ENCODE data around the gene RPAP3.

DNA sequence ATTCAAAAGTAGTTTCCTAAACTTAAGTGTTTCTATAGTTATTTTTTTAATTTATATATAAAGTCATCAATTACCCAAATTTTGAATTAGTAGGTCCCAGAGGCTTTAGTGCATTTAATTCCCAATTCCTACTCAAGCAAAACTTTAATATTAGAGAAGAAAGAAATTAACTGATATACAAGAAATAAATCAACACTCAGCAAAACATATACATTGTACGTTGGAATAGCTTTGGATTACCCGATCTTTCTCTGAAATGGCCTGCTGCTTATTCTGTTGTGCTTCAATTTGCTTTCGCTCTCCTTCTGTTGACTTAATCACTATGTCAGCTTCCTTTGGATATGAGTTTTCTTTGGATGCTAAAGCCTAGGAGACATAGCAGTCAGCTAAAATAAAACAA, 18.2 kb downstream of the RPAP3 start:
- TF ChIP-seq, protein P1, sequence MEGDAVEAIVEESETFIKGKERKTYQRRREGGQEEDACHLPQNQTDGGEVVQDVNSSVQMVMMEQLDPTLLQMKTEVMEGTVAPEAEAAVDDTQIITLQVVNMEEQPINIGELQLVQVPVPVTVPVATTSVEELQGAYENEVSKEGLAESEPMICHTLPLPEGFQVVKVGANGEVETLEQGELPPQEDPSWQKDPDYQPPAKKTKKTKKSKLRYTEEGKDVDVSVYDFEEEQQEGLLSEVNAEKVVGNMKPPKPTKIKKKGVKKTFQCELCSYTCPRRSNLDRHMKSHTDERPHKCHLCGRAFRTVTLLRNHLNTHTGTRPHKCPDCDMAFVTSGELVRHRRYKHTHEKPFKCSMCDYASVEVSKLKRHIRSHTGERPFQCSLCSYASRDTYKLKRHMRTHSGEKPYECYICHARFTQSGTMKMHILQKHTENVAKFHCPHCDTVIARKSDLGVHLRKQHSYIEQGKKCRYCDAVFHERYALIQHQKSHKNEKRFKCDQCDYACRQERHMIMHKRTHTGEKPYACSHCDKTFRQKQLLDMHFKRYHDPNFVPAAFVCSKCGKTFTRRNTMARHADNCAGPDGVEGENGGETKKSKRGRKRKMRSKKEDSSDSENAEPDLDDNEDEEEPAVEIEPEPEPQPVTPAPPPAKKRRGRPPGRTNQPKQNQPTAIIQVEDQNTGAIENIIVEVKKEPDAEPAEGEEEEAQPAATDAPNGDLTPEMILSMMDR (IDR thresholded peaks at IDR 0.05 in 8 of 11, conservative IDR thresholded peaks at IDR 0.05 in 3 of 11), result no peak
- TF ChIP-seq POLR2A (IDR thresholded peaks at IDR 0.05) (no peak), POLR2AphosphoS5 (IDR thresholded peaks at IDR 0.05) (no peak)

Measured in spleen (tissue), 7 donors.